Measurements from ENCODE around the gene IFNA6. TPM values are rescaled to one million over a fixed set of nuclear protein-coding genes. Genes with fewer than 3 reads are reported as not detected.

IFNA6 gene
- total and polyA plus RNA-seq, 2 donors (not counting 3 experiments of a cell fraction or from before 2014, with no cell fraction given) = not detected

DNA sequence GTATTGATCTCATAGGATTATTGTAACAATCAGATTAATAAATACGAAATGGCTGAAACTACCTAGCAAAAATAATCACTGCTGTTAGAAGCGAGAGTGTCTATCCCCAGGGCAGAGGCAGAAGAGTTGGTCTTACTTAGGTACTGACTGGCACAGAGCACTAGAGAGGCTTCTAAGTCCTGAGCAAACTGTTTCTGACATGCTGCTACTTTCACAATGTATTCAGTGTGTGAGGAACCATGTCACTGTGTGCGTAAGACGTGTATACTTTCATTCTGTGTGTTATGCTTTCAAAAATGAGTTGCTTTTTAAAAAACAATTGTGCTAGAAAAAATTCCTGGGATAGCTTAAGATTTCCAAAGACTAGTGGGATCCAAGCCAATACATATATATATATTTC is 10.0 kb downstream of the IFNA6 start:
- Histone ChIP-seq H3K4me1 (ENCODE audit: control insufficient read depth, extremely low read depth, insufficient read depth, low read length) (no peaks in the 10 kb centered on the region), H3K4me3 (replicated peaks in 1 of 3; ENCODE audit: insufficient read depth in 1 of 3, low read depth in 1 of 3, low read length in 3 of 3) (no peak overlapping the region), H3K36me3 (ENCODE audit: control insufficient read depth in 2 of 2, extremely low read depth in 1 of 2, insufficient read depth in 2 of 2, low read length in 2 of 2) (no peaks in the 10 kb centered on the region), H2AFZ (ENCODE audit: low read depth, low read length) (no peak overlapping the region), H3K4me2 (ENCODE audit: insufficient read depth, low read length) (no peak overlapping the region), H3K9me3 (replicated peaks; ENCODE audit: control insufficient read depth, insufficient read depth, low read length) (no peaks in the 10 kb centered on the region), H3K79me2 (ENCODE audit: control insufficient read depth, insufficient read depth, low read length) (no peaks in the 10 kb centered on the region), H3K27ac (ENCODE audit: insufficient read depth, low read depth, low read length) (no peak overlapping the region), H3K27me3 (ENCODE audit: control insufficient read depth in 2 of 2, insufficient read depth in 2 of 2, low read length in 2 of 2) (peaks cover 17 to 34% of the 10 kb centered on the region in 2 experiments), H4K20me1 (replicated peaks; ENCODE audit: control insufficient read depth, extremely low read depth, insufficient read depth, low read length) (no peaks in the 10 kb centered on the region), H3K9me1 (replicated peaks; ENCODE audit: control insufficient read depth, extremely low read depth, insufficient read depth, low read length) (no peaks in the 10 kb centered on the region), H3K9ac (replicated peaks; ENCODE audit: extremely low read depth, insufficient read depth, low read length) (no peak overlapping the region)
- FAIRE-seq = no peak
- dilution Hi-C loops (cut with MboI; ENCODE audit: extremely low pct_ligation_motif_present, low sequenced_read_pairs) (no loop called here), intact Hi-C loops (cut with micrococcal nuclease) (no loop called here)
- POLR2A ChIA-PET = no interaction called here
- TF ChIP-seq POLR2A (IDR thresholded peaks at IDR 0.05; ENCODE audit: low read depth, low read length) = no peak
- TF ChIP-seq JUN (IDR thresholded peaks at IDR 0.05; ENCODE audit: borderline replicate concordance, insufficient read depth, insufficient read length, low read depth) = no peak
- no peak for TF ChIP-seq FOS (IDR thresholded peaks at IDR 0.05; ENCODE audit: borderline replicate concordance, insufficient read depth, low read length)
- no peak for TF ChIP-seq MYC (IDR thresholded peaks at IDR 0.05; ENCODE audit: low read depth, low read length)
- no peak for TF ChIP-seq EZH2 (IDR thresholded peaks at IDR 0.05; ENCODE audit: borderline replicate concordance, low read depth, low read length, severe bottlenecking)
- TF ChIP-seq POLR2AphosphoS5 (IDR thresholded peaks at IDR 0.05; ENCODE audit: insufficient read depth, low read depth, low read length) = no peak
- no peak for TF ChIP-seq GATA2 (IDR thresholded peaks at IDR 0.05; ENCODE audit: insufficient read depth, insufficient read length, low read depth, low read length)
- TF ChIP-seq MAX (IDR thresholded peaks at IDR 0.05; ENCODE audit: insufficient read depth, insufficient read length) = no peak
- TF ChIP-seq, protein P1, sequence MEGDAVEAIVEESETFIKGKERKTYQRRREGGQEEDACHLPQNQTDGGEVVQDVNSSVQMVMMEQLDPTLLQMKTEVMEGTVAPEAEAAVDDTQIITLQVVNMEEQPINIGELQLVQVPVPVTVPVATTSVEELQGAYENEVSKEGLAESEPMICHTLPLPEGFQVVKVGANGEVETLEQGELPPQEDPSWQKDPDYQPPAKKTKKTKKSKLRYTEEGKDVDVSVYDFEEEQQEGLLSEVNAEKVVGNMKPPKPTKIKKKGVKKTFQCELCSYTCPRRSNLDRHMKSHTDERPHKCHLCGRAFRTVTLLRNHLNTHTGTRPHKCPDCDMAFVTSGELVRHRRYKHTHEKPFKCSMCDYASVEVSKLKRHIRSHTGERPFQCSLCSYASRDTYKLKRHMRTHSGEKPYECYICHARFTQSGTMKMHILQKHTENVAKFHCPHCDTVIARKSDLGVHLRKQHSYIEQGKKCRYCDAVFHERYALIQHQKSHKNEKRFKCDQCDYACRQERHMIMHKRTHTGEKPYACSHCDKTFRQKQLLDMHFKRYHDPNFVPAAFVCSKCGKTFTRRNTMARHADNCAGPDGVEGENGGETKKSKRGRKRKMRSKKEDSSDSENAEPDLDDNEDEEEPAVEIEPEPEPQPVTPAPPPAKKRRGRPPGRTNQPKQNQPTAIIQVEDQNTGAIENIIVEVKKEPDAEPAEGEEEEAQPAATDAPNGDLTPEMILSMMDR (IDR thresholded peaks at IDR 0.05; ENCODE audit: extremely low read depth in 1 of 2, insufficient read depth in 1 of 2, low read depth in 1 of 2, low read length in 2 of 2) = no peak
- CTCF ChIA-PET = interaction anchor here (1.1 kb wide), 1 partner anchor 14 kb away, joined by 3 read pairs; no protein-coding TSS in a partner anchor
- no TSS peak for BruUV-seq (replicated peaks)
- no peak for DNase-seq (ENCODE audit: low read depth, low spot score)
